DOHH2 (cell line): ENCODE results near the gene EEF2KMT.

Experiments
- H3F3A ChIP-seq: fragments of 200-600 bp; sonication (generic), shearing (Covaris generic); 2 replicates; pipeline ENCODE4 v1.6.0; 2016; ENCODE audit warnings: antibody characterized with exemption, mild to moderate bottlenecking; ENCODE audit not compliant: control insufficient read depth, insufficient read depth
- H3K27ac ChIP-seq: fragments of 200-600 bp; sonication (generic); 2 replicates; pipeline ENCODE4 v1.5.1; 2014; ENCODE audit warnings: low read depth, mild to moderate bottlenecking, low read length, moderate library complexity
- H3K27me3 ChIP-seq: fragments of 200-600 bp; sonication (generic); 2 replicates; pipeline ENCODE4 v1.6.1; 2014; ENCODE audit warnings: mild to moderate bottlenecking, low read length, mixed read lengths; ENCODE audit not compliant: control insufficient read depth
- H3K36me3 ChIP-seq: fragments of 200-600 bp; sonication (generic); 2 replicates; pipeline ENCODE4 v1.6.1; 2014; ENCODE audit warnings: mild to moderate bottlenecking, low read length, moderate library complexity, mixed read lengths; ENCODE audit not compliant: control insufficient read depth
- H3K4me1 ChIP-seq: fragments of 200-600 bp; sonication (generic); 2 replicates; pipeline ENCODE4 v1.6.1; 2014; ENCODE audit warnings: mild to moderate bottlenecking, low read length, mixed read lengths; ENCODE audit not compliant: control insufficient read depth
- H3K4me2 ChIP-seq: fragments of 200-600 bp; sonication (generic); 2 replicates; pipeline ENCODE4 v1.6.0; 2014; ENCODE audit warnings: mild to moderate bottlenecking, low read length, moderate library complexity
- H3K4me3 ChIP-seq: fragments of 200-600 bp; sonication (generic); 2 replicates; pipeline ENCODE4 v1.5.1; 2014; ENCODE audit warnings: mild to moderate bottlenecking, low read length, mixed read lengths
- H3K79me2 ChIP-seq: fragments of 200-600 bp; sonication (generic); 2 replicates; pipeline ENCODE4 v1.6.1; 2014; ENCODE audit warnings: mild to moderate bottlenecking, low read length, mixed read lengths; ENCODE audit not compliant: control insufficient read depth
- H3K9me2 ChIP-seq: fragments of 200-600 bp; sonication (generic); replicated peaks from 2 replicates; pipeline ENCODE4 v1.6.1; 2014; ENCODE audit warnings: mild to moderate bottlenecking, low read length, mixed read lengths; ENCODE audit not compliant: control insufficient read depth
- H3K9me3 ChIP-seq: fragments of 200-600 bp; sonication (generic); 2 replicates; pipeline ENCODE4 v1.6.1; 2014; ENCODE audit warnings: antibody characterized with exemption, low read length, mixed read lengths; ENCODE audit not compliant: control insufficient read depth, insufficient read depth
- H4K20me1 ChIP-seq: fragments of 200-600 bp; sonication (generic); 2 replicates; pipeline ENCODE4 v1.6.0; 2014; ENCODE audit warnings: low read depth, mild to moderate bottlenecking, antibody characterized with exemption, low read length, moderate library complexity; ENCODE audit not compliant: control insufficient read depth, insufficient read depth
- CTCF ChIP-seq: fragments of 200-600 bp; sonication (generic); IDR thresholded peaks from one replicate; pipeline ENCODE4 v1.5.1; 2014; ENCODE audit warnings: antibody characterized with exemption, mild to moderate bottlenecking, low read depth, low read length; ENCODE audit not compliant: poor library complexity, severe bottlenecking
- EZH2phosphoT487 ChIP-seq: fragments of 200-600 bp; sonication (generic); IDR thresholded peaks from 2 replicates; pipeline ENCODE4 v1.6.1; 2017; ENCODE audit warnings: borderline replicate concordance, mild to moderate bottlenecking, antibody characterized with exemption, low read length, moderate library complexity, mixed read lengths

Gene EEF2KMT

DNA sequence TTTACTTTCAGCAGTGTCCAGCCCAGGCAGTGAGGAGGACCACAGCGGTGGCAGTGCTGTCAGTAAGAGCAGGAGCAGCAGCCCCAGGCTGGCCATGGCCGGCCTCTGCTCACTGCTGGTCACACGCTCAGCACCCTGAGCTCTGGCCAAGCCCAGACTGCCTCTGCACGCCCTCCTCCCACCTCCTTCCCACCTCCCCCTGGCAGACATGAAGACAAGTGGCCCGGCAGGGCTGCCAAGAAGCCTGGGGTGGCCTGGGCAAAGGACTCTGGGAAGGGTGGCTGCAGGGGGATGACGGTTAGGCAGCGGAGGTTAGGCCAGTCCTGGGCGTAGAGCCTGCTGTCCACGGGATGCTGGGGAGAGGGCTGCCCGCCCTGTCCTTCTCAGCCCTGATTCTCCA lies 31.8 kb downstream of the EEF2KMT start, which contains the start of gene C16orf89:
Gene C16orf89 (minus strand): TSS at position 144 of the 400 bp plus-strand sequence. CDS start 48 bp downstream, at position 96.
- Histone ChIP-seq H3K27ac (no peak within 1 kb of the TSS), H3K27me3 (peaks cover 11% of the 10 kb centered on the region; the same call in 1 of the 2 replicates)

DNA sequence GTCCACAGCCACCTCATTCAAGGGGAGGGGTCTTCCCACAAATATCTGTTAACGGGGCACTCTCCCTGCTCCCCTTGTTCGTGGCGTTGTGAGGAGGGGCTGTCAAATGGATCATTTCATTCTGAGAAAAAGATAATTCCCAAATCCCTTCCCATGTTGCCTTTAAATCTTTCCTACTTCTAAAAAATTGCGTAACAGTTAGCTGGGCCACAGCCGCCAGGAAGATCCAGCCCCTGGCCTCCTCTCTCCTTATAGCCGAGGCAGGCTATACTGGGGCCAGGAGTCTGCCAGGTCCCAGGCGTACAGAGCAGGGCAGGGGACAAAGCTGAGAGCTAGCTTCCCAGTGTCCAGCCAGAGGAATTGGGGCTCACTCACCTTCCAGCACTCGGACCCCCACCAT lies 32.3 kb downstream of the EEF2KMT start:
- no peak overlapping the region for H3K4me2 ChIP-seq
- H3K4me1 ChIP-seq, result no peaks in the 10 kb centered on the region
- no peak overlapping the region for H3K4me3 ChIP-seq
- H3K27ac ChIP-seq, result no peak overlapping the region
- H3K9me2 ChIP-seq, result no peaks in the 10 kb centered on the region
- no peaks in the 10 kb centered on the region for H3F3A ChIP-seq
- no peaks in the 10 kb centered on the region for H4K20me1 ChIP-seq
- no peaks in the 10 kb centered on the region for H3K9me3 ChIP-seq
- no peaks in the 10 kb centered on the region for H3K79me2 ChIP-seq
- H3K36me3 ChIP-seq, result no peaks in the 10 kb centered on the region
- peaks cover 11% of the 10 kb centered on the region; the same call in 1 of the 2 replicates for H3K27me3 ChIP-seq
- no peak for TF ChIP-seq EZH2phosphoT487

More for the DNA sequence above, 31.8 kb downstream of the EEF2KMT start, which contains the start of gene C16orf89:
- Histone ChIP-seq H3F3A (no peaks in the 10 kb centered on the region), H3K79me2 (no peaks in the 10 kb centered on the region), H4K20me1 (no peaks in the 10 kb centered on the region), H3K4me3 (no peak within 1 kb of the TSS), H3K4me1 (no peaks in the 10 kb centered on the region), H3K4me2 (no peak within 1 kb of the TSS), H3K36me3 (no peaks in the 10 kb centered on the region), H3K9me2 (no peaks in the 10 kb centered on the region), H3K9me3 (no peaks in the 10 kb centered on the region)
- TF ChIP-seq CTCF (no peak), EZH2phosphoT487 (no peak)

DNA sequence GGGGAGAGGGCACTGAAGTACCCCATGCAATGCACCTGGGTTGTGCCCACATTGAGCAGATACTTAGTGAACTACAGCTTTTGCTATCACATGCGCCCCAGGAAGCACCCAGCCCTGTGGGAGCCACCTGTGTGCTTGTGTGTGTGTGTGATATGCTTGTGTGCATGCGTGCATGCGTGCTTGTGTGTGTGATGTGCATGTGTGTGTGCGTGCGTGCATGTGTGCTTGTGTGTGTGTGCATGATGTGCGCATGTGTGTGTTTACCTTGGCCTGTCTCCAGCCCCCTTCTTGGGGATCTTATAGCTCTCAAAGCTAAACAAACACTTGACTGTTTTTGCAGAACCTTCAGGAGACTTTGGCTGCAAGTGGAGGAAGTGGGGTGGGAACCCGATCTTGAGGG lies 32.7 kb downstream of the EEF2KMT start:
- Histone ChIP-seq H3K4me3 (no peak overlapping the region), H3K9me3 (no peaks in the 10 kb centered on the region), H4K20me1 (no peaks in the 10 kb centered on the region), H3K4me1 (no peaks in the 10 kb centered on the region), H3K27ac (no peak overlapping the region), H3K4me2 (no peak overlapping the region), H3K9me2 (no peaks in the 10 kb centered on the region), H3K79me2 (no peaks in the 10 kb centered on the region), H3F3A (no peaks in the 10 kb centered on the region), H3K36me3 (no peaks in the 10 kb centered on the region), H3K27me3 (peaks cover 11% of the 10 kb centered on the region; the same call in 1 of the 2 replicates)
- no peak for TF ChIP-seq EZH2phosphoT487
- no peak for TF ChIP-seq CTCF

GRCh38 chr16:5062790-5063765 lies 34.5 kb downstream of the EEF2KMT start:
- no peak overlapping the region for H3K27ac ChIP-seq
- no peaks in the 10 kb centered on the region for H3K79me2 ChIP-seq
- TF ChIP-seq CTCF (peak; percentile 19), EZH2phosphoT487 (no peak)
- peaks cover 10% of the 10 kb centered on the region; the same call in 1 of the 2 replicates for H3K27me3 ChIP-seq
- H3K9me2 ChIP-seq, result no peaks in the 10 kb centered on the region
- no peaks in the 10 kb centered on the region for H3K9me3 ChIP-seq
- no peak overlapping the region for H3K4me2 ChIP-seq
- H3K4me3 ChIP-seq, result no peak overlapping the region
- H3K36me3 ChIP-seq, result no peaks in the 10 kb centered on the region
- no peaks in the 10 kb centered on the region for H3F3A ChIP-seq
- H4K20me1 ChIP-seq, result no peaks in the 10 kb centered on the region
- no peaks in the 10 kb centered on the region for H3K4me1 ChIP-seq
